Loucy (cell line): ENCODE data around the gene ST8SIA5.

Source experiments
- CTCF ChIP-seq: fragments of 200-600 bp; sonication (generic); conservative IDR thresholded peaks from 2 replicates; pipeline ENCODE4 v1.5.1; 2014; ENCODE audit warnings: mild to moderate bottlenecking, antibody characterized with exemption, low read length
- EZH2phosphoT487 ChIP-seq: fragments of 200-600 bp; IDR thresholded peaks from 2 replicates; pipeline ENCODE4 v1.6.1; 2018; ENCODE audit warnings: antibody characterized with exemption, mild to moderate bottlenecking, moderate library complexity, borderline replicate concordance

GRCh38 chr18:46740046-46740445 lies 16.8 kb downstream of the ST8SIA5 start:
- no peak for TF ChIP-seq CTCF
- TF ChIP-seq EZH2phosphoT487, result no peak
